ENCODE data around the gene IQGAP2. TPM values are rescaled to one million over a fixed set of nuclear protein-coding genes. Genes with fewer than 3 reads are reported as not detected.

IQGAP2 gene
- polyA plus RNA-seq, 1 donor (not counting 4 experiments of a cell fraction or from before 2014, with no cell fraction given) = 0.14 TPM

DNA sequence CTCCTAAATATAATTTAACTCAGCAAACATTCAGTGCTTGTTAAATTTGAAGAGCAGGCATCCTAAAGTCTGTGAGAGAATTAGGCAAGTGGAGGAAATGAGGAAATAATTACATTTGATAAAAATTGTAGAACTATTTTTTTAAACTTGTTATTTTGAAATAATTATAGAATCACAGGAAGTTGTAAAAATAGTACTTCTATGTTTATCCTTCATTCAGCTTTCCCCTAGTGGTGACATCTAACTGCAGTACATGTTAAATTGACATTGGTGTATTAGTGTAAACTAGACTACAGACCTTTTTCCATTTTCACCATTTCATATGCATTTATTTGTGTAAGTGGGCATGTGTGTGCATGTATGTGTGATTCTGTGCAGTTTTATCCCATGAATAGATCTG lies 168.5 kb downstream of the IQGAP2 start:
- DNase-seq (ENCODE audit: low read depth, low spot score) (no peak), FAIRE-seq (no peak)
- TF ChIP-seq EZH2 (IDR thresholded peaks at IDR 0.05; ENCODE audit: low read length) = no peak
- TF ChIP-seq, protein P1, sequence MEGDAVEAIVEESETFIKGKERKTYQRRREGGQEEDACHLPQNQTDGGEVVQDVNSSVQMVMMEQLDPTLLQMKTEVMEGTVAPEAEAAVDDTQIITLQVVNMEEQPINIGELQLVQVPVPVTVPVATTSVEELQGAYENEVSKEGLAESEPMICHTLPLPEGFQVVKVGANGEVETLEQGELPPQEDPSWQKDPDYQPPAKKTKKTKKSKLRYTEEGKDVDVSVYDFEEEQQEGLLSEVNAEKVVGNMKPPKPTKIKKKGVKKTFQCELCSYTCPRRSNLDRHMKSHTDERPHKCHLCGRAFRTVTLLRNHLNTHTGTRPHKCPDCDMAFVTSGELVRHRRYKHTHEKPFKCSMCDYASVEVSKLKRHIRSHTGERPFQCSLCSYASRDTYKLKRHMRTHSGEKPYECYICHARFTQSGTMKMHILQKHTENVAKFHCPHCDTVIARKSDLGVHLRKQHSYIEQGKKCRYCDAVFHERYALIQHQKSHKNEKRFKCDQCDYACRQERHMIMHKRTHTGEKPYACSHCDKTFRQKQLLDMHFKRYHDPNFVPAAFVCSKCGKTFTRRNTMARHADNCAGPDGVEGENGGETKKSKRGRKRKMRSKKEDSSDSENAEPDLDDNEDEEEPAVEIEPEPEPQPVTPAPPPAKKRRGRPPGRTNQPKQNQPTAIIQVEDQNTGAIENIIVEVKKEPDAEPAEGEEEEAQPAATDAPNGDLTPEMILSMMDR (optimal IDR thresholded peaks at IDR 0.05 in 1 of 3, IDR thresholded peaks at IDR 0.05 in 1 of 3, conservative IDR thresholded peaks at IDR 0.05 in 1 of 3; ENCODE audit: extremely low read depth in 1 of 3, insufficient read depth in 2 of 3, low read length in 3 of 3) = peak in 1 of 3 experiments; percentile 2
- H3K9me3 ChIP-seq (ENCODE audit: control insufficient read depth, low read depth, low read length) = no peaks in the 10 kb centered on the region
- H3K4me2 ChIP-seq (ENCODE audit: control insufficient read depth, extremely low read depth, insufficient read depth, low read depth, low read length) = no peak overlapping the region
- H3K79me2 ChIP-seq (ENCODE audit: control insufficient read depth, insufficient read depth, low read length) = no peaks in the 10 kb centered on the region
- H3K9me1 ChIP-seq (ENCODE audit: control insufficient read depth, extremely low read depth, insufficient read depth, low read length) = no peaks in the 10 kb centered on the region
- peaks cover 2% of the 10 kb centered on the region for H3K27me3 ChIP-seq (ENCODE audit: control insufficient read depth, extremely low read depth, insufficient read depth, low read length)
- no peak overlapping the region for H3K4me3 ChIP-seq (ENCODE audit: control insufficient read depth in 2 of 3, extremely low read depth in 1 of 3, insufficient read depth in 2 of 3, low read depth in 1 of 3, low read length in 3 of 3)
- no peak overlapping the region for H3K9ac ChIP-seq (ENCODE audit: control insufficient read depth, extremely low read depth, insufficient read depth, low read length)
- H3K36me3 ChIP-seq (ENCODE audit: control insufficient read depth in 2 of 2, extremely low read depth in 1 of 2, insufficient read depth in 2 of 2, low read length in 2 of 2) = no peaks in the 10 kb centered on the region
- H3K27ac ChIP-seq (ENCODE audit: control insufficient read depth, insufficient read depth, low read length) = no peak overlapping the region
- dilution Hi-C loops (cut with MboI; ENCODE audit: extremely low pct_ligation_motif_present, low sequenced_read_pairs) = no loop called here
- H2AFZ ChIP-seq (ENCODE audit: control insufficient read depth, low read length) = no peak overlapping the region
- H4K20me1 ChIP-seq (ENCODE audit: control insufficient read depth, extremely low read depth, insufficient read depth, low read length) = no peaks in the 10 kb centered on the region
- H3K4me1 ChIP-seq (ENCODE audit: control insufficient read depth, extremely low read depth, insufficient read depth, low read length) = no peaks in the 10 kb centered on the region

DNA sequence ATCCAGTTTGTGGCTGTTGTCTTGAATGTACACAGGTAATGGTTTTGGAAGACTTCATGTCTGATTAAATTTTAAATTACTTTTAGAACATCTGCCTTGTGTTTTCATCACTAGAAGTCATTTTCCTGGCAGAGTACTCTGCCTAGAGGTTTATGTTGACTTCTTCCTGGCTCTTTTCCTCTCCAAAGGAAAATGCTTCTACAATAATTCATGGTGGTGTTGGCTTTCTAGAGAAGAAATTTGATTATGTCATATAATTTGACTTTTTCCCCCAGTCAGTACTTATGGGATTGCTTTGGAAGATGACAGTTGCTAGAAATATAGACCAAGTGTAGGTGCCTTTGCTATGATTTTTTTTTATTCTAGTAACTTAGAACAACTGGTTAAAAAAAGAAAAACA lies 173.4 kb downstream of the IQGAP2 start:
- no peaks in the 10 kb centered on the region for H3K4me1 ChIP-seq (ENCODE audit: control insufficient read depth, extremely low read depth, insufficient read depth, low read length)
- H3K4me2 ChIP-seq (ENCODE audit: control insufficient read depth, extremely low read depth, insufficient read depth, low read depth, low read length) = no peak overlapping the region
- no peaks in the 10 kb centered on the region for H3K79me2 ChIP-seq (ENCODE audit: control insufficient read depth, insufficient read depth, low read length)
- no peaks in the 10 kb centered on the region for H3K9me3 ChIP-seq (ENCODE audit: control insufficient read depth, low read depth, low read length)
- no peaks in the 10 kb centered on the region for H3K9me1 ChIP-seq (ENCODE audit: control insufficient read depth, extremely low read depth, insufficient read depth, low read length)
- no peak overlapping the region for H3K4me3 ChIP-seq (ENCODE audit: control insufficient read depth in 2 of 3, extremely low read depth in 1 of 3, insufficient read depth in 2 of 3, low read depth in 1 of 3, low read length in 3 of 3)
- H2AFZ ChIP-seq (ENCODE audit: control insufficient read depth, low read length) = no peak overlapping the region
- FAIRE-seq = no peak
- H4K20me1 ChIP-seq (ENCODE audit: control insufficient read depth, extremely low read depth, insufficient read depth, low read length) = no peaks in the 10 kb centered on the region
- dilution Hi-C loops (cut with MboI; ENCODE audit: extremely low pct_ligation_motif_present, low sequenced_read_pairs) = no loop called here
- no peak for DNase-seq (ENCODE audit: low read depth, low spot score)
- H3K27me3 ChIP-seq (ENCODE audit: control insufficient read depth, extremely low read depth, insufficient read depth, low read length) = no peaks in the 10 kb centered on the region
- no peak overlapping the region for H3K27ac ChIP-seq (ENCODE audit: control insufficient read depth, insufficient read depth, low read length)
- H3K36me3 ChIP-seq (ENCODE audit: control insufficient read depth in 2 of 2, extremely low read depth in 1 of 2, insufficient read depth in 2 of 2, low read length in 2 of 2) = no peaks in the 10 kb centered on the region
- TF ChIP-seq, protein P1 (optimal IDR thresholded peaks at IDR 0.05 in 1 of 3, IDR thresholded peaks at IDR 0.05 in 1 of 3, conservative IDR thresholded peaks at IDR 0.05 in 1 of 3; ENCODE audit: extremely low read depth in 1 of 3, insufficient read depth in 2 of 3, low read length in 3 of 3) = no peak
- TF ChIP-seq EZH2 (IDR thresholded peaks at IDR 0.05; ENCODE audit: low read length) = no peak
- H3K9ac ChIP-seq (ENCODE audit: control insufficient read depth, extremely low read depth, insufficient read depth, low read length) = no peak overlapping the region

All from keratinocyte (primary cell).